IMR-90 (cell line): ENCODE results near the gene ZNF526. TPM values are rescaled to one million over a fixed set of nuclear protein-coding genes. Genes with fewer than 3 reads are reported as not detected.

Experiments
- ATAC-seq: fragments of 200-7000 bp; cut with Tn5 transposase; 2 replicates; pipeline ENCODE4 v1.9.1; 2020; ENCODE audit warnings: low read depth, mild to moderate bottlenecking, moderate library complexity
- BruUV-seq: library from RNA; stranded (reverse); fragments of 400-500 nt; replicated peaks from 2 replicates; lab custom pipeline; 2021; lab: Mats Ljungman, UMichigan
- CTCF ChIA-PET: fragments of 300-600 bp; formaldehyde crosslinking; extraction: SDS; loops from one replicate; lab custom pipeline; 2021; ENCODE audit warnings: antibody characterized with exemption; lab: Yijun Ruan, JAX
- POLR2A ChIA-PET: fragments of 300-600 bp; sonication (Branson Sonifier 250); formaldehyde crosslinking; loops from one replicate; lab custom pipeline; 2022; ENCODE audit warnings: antibody characterized with exemption; ENCODE audit not compliant: unreplicated experiment; lab: Charles Lee
- DNase-seq: peaks from one replicate; pipeline ENCODE4 v3.0.0; 2013
- H2AFZ ChIP-seq: replicated peaks from 2 replicates; pipeline ENCODE3; 2013; ENCODE audit warnings: low read length, mild to moderate bottlenecking; ENCODE audit not compliant: poor library complexity
- H2AK5ac ChIP-seq: 2 replicates; pipeline ENCODE4 v1.6.1; 2013; ENCODE audit warnings: low read depth, low read length, inconsistent platforms
- H2AK9ac ChIP-seq: replicated peaks from 2 replicates; pipeline ENCODE3; 2013; ENCODE audit warnings: mild to moderate bottlenecking, low read depth, low read length, moderate library complexity; ENCODE audit not compliant: poor library complexity
- H2BK120ac ChIP-seq: 2 replicates; pipeline ENCODE4 v1.6.1; 2013; ENCODE audit warnings: low read depth, low read length, inconsistent platforms
- H2BK15ac ChIP-seq: 3 replicates; pipeline ENCODE4 v1.6.1; 2013; ENCODE audit warnings: low read depth, low read length, inconsistent platforms
- H2BK20ac ChIP-seq: 2 replicates; pipeline ENCODE4 v1.6.1; 2013; ENCODE audit warnings: low read depth, mild to moderate bottlenecking, inconsistent platforms, low read length, moderate library complexity
- H2BK5ac ChIP-seq: 2 replicates; pipeline ENCODE4 v1.6.1; 2013; ENCODE audit warnings: mild to moderate bottlenecking, low read depth, low read length, inconsistent platforms; ENCODE audit not compliant: poor library complexity, severe bottlenecking
- H3K14ac ChIP-seq: replicated peaks from 2 replicates; pipeline ENCODE4 v1.6.1; 2013; ENCODE audit warnings: low read depth, low read length, inconsistent platforms
- H3K18ac ChIP-seq: 2 replicates; pipeline ENCODE4 v1.6.1; 2013; ENCODE audit warnings: low read depth, low read length, control low read depth
- H3K23ac ChIP-seq: 2 replicates; pipeline ENCODE4 v1.6.1; 2013; ENCODE audit warnings: low read depth, low read length, inconsistent platforms
- H3K27ac ChIP-seq: 2 replicates; pipeline ENCODE4 v1.5.1; 2013; ENCODE audit warnings: mild to moderate bottlenecking, control low read depth, low read length; ENCODE audit not compliant: insufficient read depth
- H3K27me3 ChIP-seq: 2 replicates; pipeline ENCODE4 v1.6.1; 2013; ENCODE audit warnings: low read length; ENCODE audit not compliant: control insufficient read depth, insufficient read depth
- H3K36me3 ChIP-seq: 2 replicates; pipeline ENCODE4 v1.6.1; 2013; ENCODE audit warnings: low read length, mixed read lengths; ENCODE audit not compliant: control insufficient read depth, insufficient read depth
- H3K4ac ChIP-seq: 2 replicates; pipeline ENCODE4 v1.6.1; 2013; ENCODE audit warnings: low read depth, low read length, inconsistent platforms
- H3K4me1 ChIP-seq: 2 replicates; pipeline ENCODE4 v1.6.1; 2013; ENCODE audit warnings: low read length, mixed read lengths; ENCODE audit not compliant: control insufficient read depth, insufficient read depth
- H3K4me2 ChIP-seq: 2 replicates; pipeline ENCODE4 v1.6.1; 2013; ENCODE audit warnings: low read depth, mild to moderate bottlenecking, control low read depth, low read length, moderate library complexity
- H3K4me3 ChIP-seq: 2 replicates; pipeline ENCODE4 v1.5.1; 2013; ENCODE audit warnings: low read depth, mild to moderate bottlenecking, control low read depth, low read length, moderate library complexity; ENCODE audit not compliant: insufficient read depth
- H3K56ac ChIP-seq: 2 replicates; pipeline ENCODE4 v1.6.1; 2013; ENCODE audit warnings: low read length, inconsistent platforms; ENCODE audit not compliant: insufficient read depth; ENCODE audit errors: extremely low read depth
- H3K79me1 ChIP-seq, 2 experiments: 2 replicates each; pipeline ENCODE4 v1.6.1; 2013; ENCODE audit warnings: low read length in 2 of 2, inconsistent platforms in 1 of 2, low read depth in 1 of 2
- H3K9ac ChIP-seq: 2 replicates; pipeline ENCODE4 v1.6.1; 2013; ENCODE audit warnings: low read depth, low read length, control low read depth
- H3K9me1 ChIP-seq: 2 replicates; pipeline ENCODE4 v1.6.1; 2013; ENCODE audit warnings: low read length, inconsistent platforms; ENCODE audit not compliant: insufficient read depth
- H3K9me3 ChIP-seq: 2 replicates; pipeline ENCODE4 v1.6.1; 2013; ENCODE audit warnings: low read length; ENCODE audit not compliant: control insufficient read depth, insufficient read depth
- H4K20me1 ChIP-seq: 2 replicates; pipeline ENCODE4 v1.6.1; 2013; ENCODE audit warnings: low read length, inconsistent platforms; ENCODE audit not compliant: insufficient read depth
- H4K5ac ChIP-seq: 2 replicates; pipeline ENCODE4 v1.6.1; 2013; ENCODE audit warnings: mild to moderate bottlenecking, low read depth, low read length, control low read depth
- H4K8ac ChIP-seq, 2 experiments: 2 replicates each; pipeline ENCODE4 v1.6.1; 2013; ENCODE audit warnings: low read depth in 2 of 2, low read length in 2 of 2, control low read depth in 1 of 2, inconsistent platforms in 1 of 2
- H4K91ac ChIP-seq: 2 replicates; pipeline ENCODE4 v1.6.1; 2013; ENCODE audit warnings: low read depth, low read length, inconsistent platforms; ENCODE audit not compliant: insufficient read depth
- CEBPB ChIP-seq: IDR thresholded peaks from 2 replicates; pipeline ENCODE4 v1.6.1; 2012; ENCODE audit warnings: low read depth, low read length, improper control_type of control experiment
- CHD1 ChIP-seq: IDR thresholded peaks from 2 replicates; pipeline ENCODE4 v1.6.1; 2012; ENCODE audit warnings: low read depth, low read length, improper control_type of control experiment
- FOS ChIP-seq: fragments of 150-350 bp; IDR thresholded peaks from 2 replicates; pipeline ENCODE4 v1.6.1; 2016; ENCODE audit warnings: low read depth, low read length
- MAFK ChIP-seq: IDR thresholded peaks from 2 replicates; pipeline ENCODE4 v1.6.1; 2012; ENCODE audit warnings: low read depth, low read length, improper control_type of control experiment
- NFE2L2 ChIP-seq: fragments of 150-350 bp; IDR thresholded peaks from 2 replicates; pipeline ENCODE4 v1.6.1; 2016; ENCODE audit warnings: low read depth, mild to moderate bottlenecking, low read length
- POLR2A ChIP-seq: IDR thresholded peaks from 2 replicates; pipeline ENCODE4 v1.6.1; 2012; ENCODE audit warnings: mild to moderate bottlenecking, low read depth, low read length
- RCOR1 ChIP-seq: IDR thresholded peaks from 2 replicates; pipeline ENCODE4 v1.6.1; 2012; ENCODE audit warnings: mild to moderate bottlenecking, low read length, improper control_type of control experiment; ENCODE audit not compliant: insufficient replicate concordance
- SMC3 ChIP-seq: fragments of 150-350 bp; IDR thresholded peaks from 2 replicates; pipeline ENCODE4 v1.6.1; 2016; ENCODE audit warnings: low read depth, mild to moderate bottlenecking, antibody characterized with exemption, low read length, moderate library complexity
- WGBS, 2 experiments: methylation state at CpG; one replicate each; pipeline versions ENCODE4 v1.1.5 to v1.1.7; 2013; ENCODE audit warnings: missing lambda C conversion rate in 2 of 2; ENCODE audit not compliant: insufficient read length in 1 of 2; ENCODE audit errors: extremely low coverage in 2 of 2; 5-methylcytosine and 5-hydroxymethylcytosine counted together
- dilution Hi-C: fragments of 300-500 bp; cut with HindIII; formaldehyde crosslinking; loops from one replicate; pipeline ENCODE4 v1.14.3; 2018; ENCODE audit warnings: low sequenced_read_pairs; ENCODE audit not compliant: unreplicated experiment
- in situ Hi-C: fragments of 300-500 bp; cut with MboI; formaldehyde crosslinking; loops from 3 replicates; pipeline ENCODE4 v1.14.3; 2019; ENCODE audit warnings: low sequenced_read_pairs, inconsistent platforms, mixed read lengths
- intact Hi-C: fragments of 100-400 bp; cut with micrococcal nuclease; formaldehyde crosslinking; loops from 2 replicates; pipeline ENCODE4 v1.10.0; 2022
- polyA plus RNA-seq, 3 experiments: library from polyadenylated mRNA; depleted of rRNA; stranded (reverse); fragments of >200 nt; gene quantifications; 2 replicates each; pipeline ENCODE4 v1.2.3, GENCODE V29; 2012; ENCODE audit warnings: low replicate concordance in 1 of 3
- total RNA-seq: library from RNA; depleted of rRNA; stranded (reverse); fragments of >200 nt; gene quantifications from 2 replicates; pipeline ENCODE4 v1.2.3, GENCODE V29; 2012
- TF ChIP-seq, protein P1 (sequence below): conservative IDR thresholded peaks from 2 replicates; pipeline ENCODE4 v1.5.1; 2012; ENCODE audit warnings: mild to moderate bottlenecking, low read depth, low read length, improper control_type of control experiment
- TF ChIP-seq, protein P2 (sequence below): fragments of 150-350 bp; IDR thresholded peaks from 2 replicates; pipeline ENCODE4 v1.6.1; 2016; ENCODE audit warnings: low read depth, mild to moderate bottlenecking, low read length, moderate library complexity, borderline replicate concordance

Gene ZNF526
- total and polyA plus RNA-seq, 2 of the 4 experiments (the other 2 are of a cell fraction): 7.3 to 13.6 TPM

DNA sequence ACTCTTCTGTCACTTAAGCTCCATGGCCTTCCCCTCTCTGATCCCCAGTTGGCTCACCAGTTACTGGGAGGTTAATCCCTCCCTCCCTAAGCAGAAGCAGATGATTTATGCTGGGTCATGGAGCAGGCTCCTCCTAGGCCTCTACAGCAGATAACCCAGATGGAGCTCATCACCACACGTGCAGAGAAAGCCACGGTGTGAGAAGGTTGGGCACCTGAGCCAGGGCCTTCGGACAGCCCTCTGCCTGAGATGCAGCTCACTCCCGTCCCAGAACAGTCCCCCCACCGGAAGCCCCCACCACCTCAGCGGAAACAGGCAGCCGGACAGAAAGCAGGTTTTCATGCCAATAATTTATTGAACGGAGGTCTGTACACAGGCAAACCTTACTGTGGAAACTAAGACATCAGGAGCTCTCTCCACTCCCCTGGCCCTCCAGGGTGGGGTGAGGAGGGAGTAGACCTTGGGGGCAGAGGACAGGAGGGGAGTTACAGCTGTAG lies 9.8 kb downstream of the ZNF526 start:
- H2BK5ac ChIP-seq: no peak overlapping the region
- CTCF ChIA-PET: interaction anchor here (0.5 kb wide), 1 partner anchor 113 kb away, joined by 3 read pairs; no protein-coding TSS in a partner anchor
- no peaks in the 10 kb centered on the region for H3K27me3 ChIP-seq
- in situ Hi-C loops: no loop called here
- H4K20me1 ChIP-seq: peaks cover 85% of the 10 kb centered on the region
- H2BK120ac ChIP-seq: no peak overlapping the region
- H3K36me3 ChIP-seq: peaks cover 79% of the 10 kb centered on the region
- POLR2A ChIA-PET: interaction anchor here (0.5 kb wide), 1 partner anchor 19 kb away, joined by 3 read pairs; no protein-coding TSS in a partner anchor
- peak overlapping the region; percentile 55 for H2AK9ac ChIP-seq
- H4K91ac ChIP-seq: no peak overlapping the region
- H2AK5ac ChIP-seq: no peak overlapping the region
- no peak overlapping the region for H3K23ac ChIP-seq
- H3K4me1 ChIP-seq: no peaks in the 10 kb centered on the region
- dilution Hi-C loops: no loop called here
- H3K4ac ChIP-seq: no peak overlapping the region
- H3K4me2 ChIP-seq: no peak overlapping the region
- H2BK20ac ChIP-seq: no peak overlapping the region
- H3K27ac ChIP-seq: no peak overlapping the region
- peaks cover 14% of the 10 kb centered on the region; the same call in 1 of the 2 replicates for H3K9me1 ChIP-seq
- no peak overlapping the region for H3K14ac ChIP-seq
- peak; percentile 40 for ATAC-seq
- H4K8ac ChIP-seq: no peak overlapping the region
- no peak overlapping the region for H4K5ac ChIP-seq
- TF ChIP-seq, protein P1, sequence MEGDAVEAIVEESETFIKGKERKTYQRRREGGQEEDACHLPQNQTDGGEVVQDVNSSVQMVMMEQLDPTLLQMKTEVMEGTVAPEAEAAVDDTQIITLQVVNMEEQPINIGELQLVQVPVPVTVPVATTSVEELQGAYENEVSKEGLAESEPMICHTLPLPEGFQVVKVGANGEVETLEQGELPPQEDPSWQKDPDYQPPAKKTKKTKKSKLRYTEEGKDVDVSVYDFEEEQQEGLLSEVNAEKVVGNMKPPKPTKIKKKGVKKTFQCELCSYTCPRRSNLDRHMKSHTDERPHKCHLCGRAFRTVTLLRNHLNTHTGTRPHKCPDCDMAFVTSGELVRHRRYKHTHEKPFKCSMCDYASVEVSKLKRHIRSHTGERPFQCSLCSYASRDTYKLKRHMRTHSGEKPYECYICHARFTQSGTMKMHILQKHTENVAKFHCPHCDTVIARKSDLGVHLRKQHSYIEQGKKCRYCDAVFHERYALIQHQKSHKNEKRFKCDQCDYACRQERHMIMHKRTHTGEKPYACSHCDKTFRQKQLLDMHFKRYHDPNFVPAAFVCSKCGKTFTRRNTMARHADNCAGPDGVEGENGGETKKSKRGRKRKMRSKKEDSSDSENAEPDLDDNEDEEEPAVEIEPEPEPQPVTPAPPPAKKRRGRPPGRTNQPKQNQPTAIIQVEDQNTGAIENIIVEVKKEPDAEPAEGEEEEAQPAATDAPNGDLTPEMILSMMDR: no peak
- TF ChIP-seq RCOR1: no peak
- no peak for TF ChIP-seq CHD1
- no peak for TF ChIP-seq SMC3
- no peak for TF ChIP-seq CEBPB
- no peak for TF ChIP-seq MAFK
- TF ChIP-seq FOS: no peak
- no peak for TF ChIP-seq NFE2L2
- TF ChIP-seq, protein P2, sequence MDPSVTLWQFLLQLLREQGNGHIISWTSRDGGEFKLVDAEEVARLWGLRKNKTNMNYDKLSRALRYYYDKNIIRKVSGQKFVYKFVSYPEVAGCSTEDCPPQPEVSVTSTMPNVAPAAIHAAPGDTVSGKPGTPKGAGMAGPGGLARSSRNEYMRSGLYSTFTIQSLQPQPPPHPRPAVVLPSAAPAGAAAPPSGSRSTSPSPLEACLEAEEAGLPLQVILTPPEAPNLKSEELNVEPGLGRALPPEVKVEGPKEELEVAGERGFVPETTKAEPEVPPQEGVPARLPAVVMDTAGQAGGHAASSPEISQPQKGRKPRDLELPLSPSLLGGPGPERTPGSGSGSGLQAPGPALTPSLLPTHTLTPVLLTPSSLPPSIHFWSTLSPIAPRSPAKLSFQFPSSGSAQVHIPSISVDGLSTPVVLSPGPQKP: no peak
- TF ChIP-seq POLR2A: no peak
- WGBS, 2 experiments: 18% methylated on average over 3 of the region's 8 CpGs; no CpG with 5 or more reads in 1 of the 2 experiments
- peaks cover 38 to 82% of the 10 kb centered on the region in 2 experiments for H3K79me1 ChIP-seq
- no TSS peak for BruUV-seq
- peak; percentile 12 for DNase-seq
- H3K9ac ChIP-seq: no peak overlapping the region
- H3K56ac ChIP-seq: no peak overlapping the region
- H3K18ac ChIP-seq: no peak overlapping the region
- H2BK15ac ChIP-seq: no peak overlapping the region
- H2AFZ ChIP-seq: no peak overlapping the region
- intact Hi-C loops: no loop called here
- H3K9me3 ChIP-seq: no peaks in the 10 kb centered on the region
- H3K4me3 ChIP-seq: no peak overlapping the region
